ENCODE measurements around the gene RETREG1. TPM values are rescaled to one million over a fixed set of nuclear protein-coding genes. Genes with fewer than 3 reads are reported as not detected.
"Not testable (repeated sequence)": the region's sequence is repeated elsewhere in the genome, so short reads cannot be mapped to it uniquely, and the experiment has no call there.

RETREG1 gene
- total and polyA plus RNA-seq, 2 donors, result 4.7 to 13.4 TPM

DNA sequence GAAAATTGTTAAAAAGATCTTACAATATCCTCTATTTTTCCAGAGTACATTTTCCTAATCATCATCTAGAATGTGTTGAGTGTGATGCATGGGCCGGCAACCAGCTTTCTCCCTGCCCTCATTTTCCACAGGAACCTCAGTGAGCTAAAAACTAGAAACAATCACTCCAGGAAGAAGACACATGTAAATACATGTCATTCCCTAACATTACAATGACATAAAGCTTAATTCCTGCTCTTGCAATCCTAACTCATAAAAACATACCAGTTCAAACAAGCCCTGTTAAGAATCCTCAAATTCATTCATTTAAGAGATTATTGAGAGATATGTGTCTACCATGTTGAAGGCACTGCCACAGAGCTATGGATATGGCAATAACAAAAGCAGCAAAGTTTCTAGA lies 132.7 kb downstream of the RETREG1 start:
- Histone ChIP-seq H3K36me3 (ENCODE audit: insufficient read depth) (no peaks in the 10 kb centered on the region), H3K4me1 (ENCODE audit: insufficient read depth) (no peaks in the 10 kb centered on the region), H3K4me3 (ENCODE audit: low read depth, low read length) (no peak overlapping the region), H3K27ac (ENCODE audit: low read depth) (no peak overlapping the region)
- WGBS, result 77% methylated on average over 1 of the region's 1 CpG
- DNase-seq (ENCODE audit: extremely low spot score), result no peak

GRCh38 chr5:16483361-16483760 lies 133.4 kb downstream of the RETREG1 start:
- DNase-seq (ENCODE audit: extremely low spot score), result no peak
- Histone ChIP-seq H3K27ac (ENCODE audit: low read depth) (no peak overlapping the region), H3K4me1 (ENCODE audit: insufficient read depth) (no peaks in the 10 kb centered on the region), H3K36me3 (ENCODE audit: insufficient read depth) (no peaks in the 10 kb centered on the region), H3K4me3 (ENCODE audit: low read depth, low read length) (no peak overlapping the region)

DNA sequence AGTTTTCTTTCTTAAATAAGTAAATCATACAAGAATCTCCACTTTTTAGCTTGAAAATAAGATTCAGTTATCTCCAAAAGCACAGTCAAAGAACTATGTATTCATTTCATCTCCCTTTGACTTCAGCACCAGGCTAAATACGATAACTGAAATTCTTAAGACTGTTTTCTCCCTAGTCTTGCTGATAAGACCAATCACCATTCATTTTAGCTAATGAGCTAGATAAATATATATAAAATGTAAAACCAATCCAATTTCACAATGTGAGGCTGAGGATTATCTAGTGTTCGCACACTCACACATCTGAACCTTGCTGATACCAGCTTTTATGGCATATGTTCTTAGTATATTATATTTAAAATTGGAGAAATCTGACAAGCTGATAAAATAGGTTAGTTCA lies 133.9 kb downstream of the RETREG1 start:
- DNase-seq (ENCODE audit: extremely low spot score), result no peak
- Histone ChIP-seq H3K4me1 (ENCODE audit: insufficient read depth) (no peaks in the 10 kb centered on the region), H3K4me3 (ENCODE audit: low read depth, low read length) (no peak overlapping the region), H3K27ac (ENCODE audit: low read depth) (no peak overlapping the region), H3K36me3 (ENCODE audit: insufficient read depth) (no peaks in the 10 kb centered on the region)
- WGBS, result 51% methylated on average over 2 of the region's 2 CpGs

DNA sequence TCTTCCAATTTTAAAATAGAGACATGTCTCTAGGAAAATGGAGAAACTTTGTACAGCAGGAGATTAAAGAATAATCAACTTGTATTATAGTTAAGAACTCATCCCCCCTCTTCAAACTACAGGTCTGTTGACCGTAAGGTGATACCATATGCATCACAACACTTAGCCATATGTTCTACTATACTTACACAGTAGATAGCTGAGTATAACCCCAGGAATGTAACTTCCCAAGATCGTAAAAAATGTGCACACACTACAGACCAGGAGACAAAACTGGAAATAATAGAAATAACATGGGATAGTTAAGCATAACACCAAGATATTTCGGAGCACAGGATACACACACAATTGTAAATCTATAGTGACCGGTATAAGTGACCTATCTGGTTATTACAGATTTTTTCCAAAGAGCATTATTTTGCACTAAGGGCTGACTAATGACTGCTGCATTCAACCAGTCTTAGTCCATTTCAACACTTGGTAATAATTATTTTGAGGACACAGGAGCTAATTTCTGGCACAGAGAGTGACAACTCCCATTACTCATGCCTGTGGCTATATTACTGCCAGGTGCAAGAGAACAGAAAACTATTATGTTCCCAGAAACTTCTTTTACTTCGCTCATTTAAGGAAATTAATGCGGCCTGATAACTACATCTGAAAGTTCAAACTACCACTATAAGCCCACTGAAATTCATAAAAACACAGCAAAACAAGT lies 135.8 kb downstream of the RETREG1 start:
- 85% methylated on average over 6 of the region's 6 CpGs for WGBS
- no peak for DNase-seq (ENCODE audit: extremely low spot score)
- H3K27ac ChIP-seq (ENCODE audit: low read depth), result no peak overlapping the region
- no peak overlapping the region for H3K4me3 ChIP-seq (ENCODE audit: low read depth, low read length)
- H3K4me1 ChIP-seq (ENCODE audit: insufficient read depth), result no peaks in the 10 kb centered on the region
- no peaks in the 10 kb centered on the region for H3K36me3 ChIP-seq (ENCODE audit: insufficient read depth)

DNA sequence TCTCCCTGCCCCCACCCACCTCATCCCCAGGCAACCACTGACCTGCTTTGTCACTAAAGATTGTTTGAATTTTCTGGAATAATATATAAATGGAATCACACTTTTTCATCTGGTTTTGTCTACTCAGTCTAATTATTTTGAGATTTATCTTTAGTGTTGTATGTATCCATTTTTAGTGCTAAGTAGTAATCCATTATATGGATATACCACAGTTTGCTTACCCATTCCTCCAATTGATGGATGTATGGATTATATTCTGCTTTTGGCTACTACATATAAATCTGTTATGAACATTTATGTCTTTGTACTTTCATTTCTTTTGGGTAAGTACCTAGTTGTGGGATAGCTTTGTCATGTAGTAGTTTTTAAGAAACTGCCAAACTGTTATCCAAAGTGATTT lies 136.7 kb downstream of the RETREG1 start:
- no peaks in the 10 kb centered on the region for H3K36me3 ChIP-seq (ENCODE audit: insufficient read depth)

GRCh38 chr5:16477541-16477940 lies 139.3 kb downstream of the RETREG1 start:
- Histone ChIP-seq H3K4me1 (ENCODE audit: insufficient read depth) (no peaks in the 10 kb centered on the region), H3K27ac (ENCODE audit: low read depth) (no peak overlapping the region), H3K36me3 (ENCODE audit: insufficient read depth) (no peaks in the 10 kb centered on the region), H3K4me3 (ENCODE audit: low read depth, low read length) (no peak overlapping the region)
- WGBS, result 19% methylated on average over 3 of the region's 3 CpGs
- DNase-seq (ENCODE audit: extremely low spot score), result no peak

More for the DNA sequence above, 136.7 kb downstream of the RETREG1 start:
- Histone ChIP-seq H3K4me1 (ENCODE audit: insufficient read depth) (no peaks in the 10 kb centered on the region), H3K27ac (ENCODE audit: low read depth) (no peak overlapping the region), H3K4me3 (ENCODE audit: low read depth, low read length) (no peak overlapping the region)
- DNase-seq (ENCODE audit: extremely low spot score), result no peak

- DNase-seq (ENCODE audit: extremely low spot score); H3K4me1 ChIP-seq (ENCODE audit: insufficient read depth); H3K36me3 ChIP-seq (ENCODE audit: insufficient read depth); H3K4me3 ChIP-seq (ENCODE audit: low read depth, low read length); H3K27ac ChIP-seq (ENCODE audit: low read depth): not testable (repeated sequence)
- WGBS, result 94% methylated on average over 3 of the region's 3 CpGs
These were observed 140.4 kb downstream of the RETREG1 start for GRCh38 chr5:16476417-16476816.

DNA sequence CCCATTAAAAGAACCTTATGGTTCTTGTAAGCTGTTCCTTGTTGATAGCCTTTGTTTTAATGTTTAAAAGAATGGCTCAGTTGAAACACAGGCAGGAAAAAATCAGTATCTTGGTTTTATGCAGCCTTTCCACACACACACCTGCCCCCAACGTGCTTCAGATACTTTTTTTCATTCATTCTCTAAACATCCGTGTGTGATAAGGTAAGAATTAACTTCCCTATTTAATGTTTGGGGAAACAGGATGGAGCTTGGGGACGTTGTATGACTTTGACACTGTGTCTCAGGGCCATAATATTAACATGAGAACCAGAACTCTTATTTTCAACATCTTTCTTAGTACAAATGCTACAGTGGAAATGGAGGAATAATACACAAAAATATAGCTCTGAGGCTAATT lies 145.4 kb downstream of the RETREG1 start:
- H3K4me3 ChIP-seq (ENCODE audit: low read depth, low read length), result no peak overlapping the region
- H3K36me3 ChIP-seq (ENCODE audit: insufficient read depth), result no peaks in the 10 kb centered on the region
- WGBS, result 50% methylated on average over 3 of the region's 3 CpGs
- H3K4me1 ChIP-seq (ENCODE audit: insufficient read depth), result no peaks in the 10 kb centered on the region
- no peak for DNase-seq (ENCODE audit: extremely low spot score)
- no peak overlapping the region for H3K27ac ChIP-seq (ENCODE audit: low read depth)

DNA sequence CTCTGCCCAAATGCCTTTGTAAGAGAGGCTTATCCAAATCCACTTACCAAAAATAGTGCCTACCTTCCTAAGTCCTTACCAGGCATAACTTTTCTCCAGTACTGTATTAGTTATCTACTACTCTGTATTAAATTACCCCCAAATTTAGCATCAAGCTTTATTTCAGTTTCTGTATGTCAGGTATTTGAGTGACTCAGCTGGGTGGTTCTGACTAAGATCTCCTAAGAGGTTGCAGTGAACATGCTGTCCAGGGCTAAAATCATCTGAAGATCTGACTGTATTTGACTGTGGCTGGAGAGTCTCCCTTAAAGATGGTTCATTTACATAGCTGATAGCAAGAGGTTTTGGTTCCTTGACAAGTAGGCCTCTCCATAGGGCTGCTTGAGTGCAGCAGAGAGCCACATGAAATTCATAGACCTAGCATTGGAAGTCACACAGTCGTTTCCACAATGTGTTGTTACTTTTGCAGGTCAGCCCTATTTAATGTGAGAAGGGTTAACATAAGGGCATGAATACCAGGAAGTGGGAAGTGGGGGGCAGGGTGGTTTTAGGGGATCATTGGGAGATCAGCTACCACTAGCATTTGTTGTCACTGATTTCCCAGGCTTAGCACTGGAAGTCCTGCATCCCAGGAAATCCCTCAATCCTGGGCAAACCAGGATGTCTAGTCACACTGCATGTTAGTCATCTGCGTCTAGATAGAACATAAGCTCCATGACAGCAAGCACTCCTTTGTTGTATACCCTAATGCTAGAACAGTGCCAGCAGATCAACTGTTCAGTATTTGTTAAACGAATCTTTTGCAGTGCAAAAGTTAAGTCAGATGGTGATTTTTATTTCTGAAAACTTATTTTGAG lies 149.2 kb downstream of the RETREG1 start:
- DNase-seq (ENCODE audit: extremely low spot score), result no peak
- WGBS, result 65% methylated on average over 3 of the region's 3 CpGs
- H3K4me3 ChIP-seq (ENCODE audit: low read depth, low read length), result no peak overlapping the region
- H3K36me3 ChIP-seq (ENCODE audit: insufficient read depth), result no peaks in the 10 kb centered on the region
- H3K4me1 ChIP-seq (ENCODE audit: insufficient read depth), result peaks cover 6% of the 10 kb centered on the region
- no peak overlapping the region for H3K27ac ChIP-seq (ENCODE audit: low read depth)

GRCh38 chr5:16465544-16466432 lies 151.0 kb downstream of the RETREG1 start, which contains the start of gene ZNF622:
Gene ZNF622 (minus strand): TSS chr5:16465800. CDS start chr5:16465665, 135 bp downstream.
- under 1% methylated on average over 75 of the region's 75 CpGs for WGBS
- Histone ChIP-seq H3K36me3 (ENCODE audit: insufficient read depth) (peaks cover 2% of the 10 kb centered on the region), H3K27ac (ENCODE audit: low read depth) (peak within 1 kb of the TSS; percentile 58), H3K4me3 (ENCODE audit: low read depth, low read length) (peak within 1 kb of the TSS; percentile 90), H3K4me1 (ENCODE audit: insufficient read depth) (peaks cover 6% of the 10 kb centered on the region)
- peak; percentile 67 for DNase-seq (ENCODE audit: extremely low spot score)

- 7% methylated on average over 40 of the region's 40 CpGs for WGBS
- no peak for DNase-seq (ENCODE audit: extremely low spot score)
- no peak overlapping the region for H3K27ac ChIP-seq (ENCODE audit: low read depth)
- H3K36me3 ChIP-seq (ENCODE audit: insufficient read depth), result peaks cover 2% of the 10 kb centered on the region
- peaks cover 6% of the 10 kb centered on the region for H3K4me1 ChIP-seq (ENCODE audit: insufficient read depth)
- peak overlapping the region; percentile 90 for H3K4me3 ChIP-seq (ENCODE audit: low read depth, low read length)
These were observed 151.9 kb downstream of the RETREG1 start for GRCh38 chr5:16464664-16465543.

GRCh38 chr5:16464231-16464630 lies 152.6 kb downstream of the RETREG1 start:
- peaks cover 2% of the 10 kb centered on the region for H3K36me3 ChIP-seq (ENCODE audit: insufficient read depth)
- H3K4me1 ChIP-seq (ENCODE audit: insufficient read depth), result peaks cover 6% of the 10 kb centered on the region
- peak overlapping the region; percentile 90 for H3K4me3 ChIP-seq (ENCODE audit: low read depth, low read length)
- DNase-seq (ENCODE audit: extremely low spot score), result no peak
- no peak overlapping the region for H3K27ac ChIP-seq (ENCODE audit: low read depth)
- 81% methylated on average over 1 of the region's 1 CpG for WGBS

GRCh38 chr5:16461782-16462181 lies 155.0 kb downstream of the RETREG1 start:
- Histone ChIP-seq H3K4me1 (ENCODE audit: insufficient read depth) (peaks cover 6% of the 10 kb centered on the region), H3K36me3 (ENCODE audit: insufficient read depth) (peaks cover 2% of the 10 kb centered on the region), H3K4me3 (ENCODE audit: low read depth, low read length) (no peak overlapping the region), H3K27ac (ENCODE audit: low read depth) (no peak overlapping the region)
- 65% methylated on average over 1 of the region's 1 CpG for whole genome bisulfite sequencing
- DNase-seq (ENCODE audit: extremely low spot score), result no peak
